Glomerular visceral epithelial cell (primary cell): Measurements from ENCODE around the gene DDI1.

Experiments
- DNase-seq: peaks from one replicate; pipeline ENCODE4 v3.0.0-alpha.2; 2016; ENCODE audit errors: extremely low spot score

Gene DDI1

GRCh38 chr11:104036588-104036987 is at the start of gene DDI1:
DDI1 (plus strand) TSS chr11:104036640; CDS start chr11:104036823, 183 bp downstream.
- DNase-seq = no peak

GRCh38 chr11:103987629-103988594 is 48.5 kb upstream of the DDI1 start:
- no peak for DNase-seq

GRCh38 chr11:103988595-103988969 is 47.9 kb upstream of the DDI1 start:
- DNase-seq = no peak

- no peak for DNase-seq
Observed at GRCh38 chr11:103993507-103993906, 42.9 kb upstream of the DDI1 start.

- no peak for DNase-seq
Observed at GRCh38 chr11:103994094-103994493, 42.3 kb upstream of the DDI1 start.

GRCh38 chr11:103994518-103994917 is 41.9 kb upstream of the DDI1 start:
- DNase-seq = no peak

- no peak for DNase-seq
Observed at GRCh38 chr11:103995896-103996295, 40.5 kb upstream of the DDI1 start.

- DNase-seq = no peak
Observed at GRCh38 chr11:103997082-103997481, 39.4 kb upstream of the DDI1 start.

- no peak for DNase-seq
Observed at GRCh38 chr11:103998826-103999508, 37.5 kb upstream of the DDI1 start.

- DNase-seq = no peak
Observed at GRCh38 chr11:104000798-104001197, 35.6 kb upstream of the DDI1 start.

- DNase-seq = no peak
Observed at GRCh38 chr11:104001561-104002056, 34.8 kb upstream of the DDI1 start.

- no peak for DNase-seq
Observed at GRCh38 chr11:104003491-104003890, 32.9 kb upstream of the DDI1 start.

- no peak for DNase-seq
Observed at GRCh38 chr11:104005234-104005855, 31.1 kb upstream of the DDI1 start.

- DNase-seq = no peak
Observed at GRCh38 chr11:104009744-104010143, 26.7 kb upstream of the DDI1 start.

- no peak for DNase-seq
Observed at GRCh38 chr11:104011044-104011443, 25.4 kb upstream of the DDI1 start.

GRCh38 chr11:104015649-104016415 is 20.6 kb upstream of the DDI1 start:
- no peak for DNase-seq

- no peak for DNase-seq
Observed at GRCh38 chr11:104024572-104024971, 11.9 kb upstream of the DDI1 start.

- no peak for DNase-seq
Observed at GRCh38 chr11:104028476-104029263, 7.8 kb upstream of the DDI1 start.

- DNase-seq = peak; percentile 6
Observed at GRCh38 chr11:104033134-104033533, 3.3 kb upstream of the DDI1 start.

- no peak for DNase-seq
Observed at GRCh38 chr11:104033561-104033960, 2.9 kb upstream of the DDI1 start.

- no peak for DNase-seq
Observed at GRCh38 chr11:104036995-104037394, 555 bp downstream of the DDI1 start.
